Activated CD4-positive, alpha-beta T cell treated with anti-CD3 and anti-CD28 coated beads, Interleukin-2, amount 50 U/mL, for 1 hour (primary cell): ENCODE measurements around the gene IGF2BP3.
"Not testable (repeated sequence)": the region's sequence is repeated elsewhere in the genome, so short reads cannot be mapped to it uniquely, and the experiment has no call there.

Source experiments
- DNase-seq: peaks from one replicate; pipeline ENCODE4 v3.0.0-alpha.2; 2020

IGF2BP3 gene

GRCh38 chr7:23470330-23471105, at the start of gene IGF2BP3:
IGF2BP3 (minus strand) TSS chr7:23470491; CDS start chr7:23470110, 381 bp downstream.
- peak; percentile 3 for DNase-seq

GRCh38 chr7:23514755-23515154, 44.5 kb upstream of the IGF2BP3 start:
- no peak for DNase-seq

GRCh38 chr7:23513746-23514145, 43.5 kb upstream of the IGF2BP3 start:
- not testable (repeated sequence) for DNase-seq

GRCh38 chr7:23494009-23494408, 23.7 kb upstream of the IGF2BP3 start:
- no peak for DNase-seq

GRCh38 chr7:23491502-23491901, 21.2 kb upstream of the IGF2BP3 start:
- no peak for DNase-seq

- DNase-seq, result peak; percentile 52
Measured at GRCh38 chr7:23490357-23491135, 20.3 kb upstream of the IGF2BP3 start.

GRCh38 chr7:23488714-23489113, 18.4 kb upstream of the IGF2BP3 start:
- not testable (repeated sequence) for DNase-seq

GRCh38 chr7:23487670-23488069, 17.4 kb upstream of the IGF2BP3 start:
- DNase-seq, result no peak

- DNase-seq, result no peak
Measured at GRCh38 chr7:23486002-23486773, 15.9 kb upstream of the IGF2BP3 start.

- DNase-seq, result no peak
Measured at GRCh38 chr7:23482686-23483085, 12.4 kb upstream of the IGF2BP3 start.

- no peak for DNase-seq
Measured at GRCh38 chr7:23477962-23478866, 7.9 kb upstream of the IGF2BP3 start.

GRCh38 chr7:23477157-23477499, 6.8 kb upstream of the IGF2BP3 start:
- DNase-seq, result no peak

GRCh38 chr7:23476286-23477156, 6.2 kb upstream of the IGF2BP3 start:
- DNase-seq, result no peak

GRCh38 chr7:23475576-23475839, 5.2 kb upstream of the IGF2BP3 start:
- no peak for DNase-seq

GRCh38 chr7:23474829-23475575, 4.7 kb upstream of the IGF2BP3 start:
- DNase-seq, result no peak

- peak; percentile 21 for DNase-seq
Measured at GRCh38 chr7:23474094-23474828, 4.0 kb upstream of the IGF2BP3 start.

- no peak for DNase-seq
Measured at GRCh38 chr7:23473844-23474093, 3.5 kb upstream of the IGF2BP3 start.

- no peak for DNase-seq
Measured at GRCh38 chr7:23472956-23473843, 2.9 kb upstream of the IGF2BP3 start.

GRCh38 chr7:23472556-23472955, 2.3 kb upstream of the IGF2BP3 start:
- DNase-seq, result no peak
